DMS 273 (cell line): ENCODE data around the gene FAM81A.
"Not testable (repeated sequence)": the region's sequence is repeated elsewhere in the genome, so short reads cannot be mapped to it uniquely, and the experiment has no call there.

Experiments used
- DNase-seq: peaks from one replicate; lab custom pipeline; 2025; ENCODE audit not compliant: unreplicated experiment; lab: John Stamatoyannopoulos, UW

Gene FAM81A

DNA sequence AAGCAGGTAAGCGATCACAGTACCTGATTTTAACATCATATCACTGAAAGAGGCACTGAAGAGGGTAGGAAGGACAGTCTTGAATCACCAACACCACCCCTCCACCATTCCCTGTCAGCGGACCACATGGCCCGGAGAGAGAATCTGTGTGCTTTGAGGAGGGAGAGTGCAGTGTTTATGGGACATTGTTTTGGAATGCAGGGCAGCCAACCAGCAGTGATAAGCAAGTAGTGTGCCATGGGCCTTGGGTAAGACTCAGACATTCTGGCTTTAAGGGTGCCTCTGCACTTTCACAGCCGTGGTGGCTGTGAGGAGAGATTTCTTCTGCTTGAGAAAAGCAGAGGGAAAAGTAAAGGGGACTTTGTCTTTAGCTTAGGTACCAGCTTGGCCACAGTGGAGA is 46.4 kb downstream of the FAM81A start:
- no peak for DNase-seq

DNA sequence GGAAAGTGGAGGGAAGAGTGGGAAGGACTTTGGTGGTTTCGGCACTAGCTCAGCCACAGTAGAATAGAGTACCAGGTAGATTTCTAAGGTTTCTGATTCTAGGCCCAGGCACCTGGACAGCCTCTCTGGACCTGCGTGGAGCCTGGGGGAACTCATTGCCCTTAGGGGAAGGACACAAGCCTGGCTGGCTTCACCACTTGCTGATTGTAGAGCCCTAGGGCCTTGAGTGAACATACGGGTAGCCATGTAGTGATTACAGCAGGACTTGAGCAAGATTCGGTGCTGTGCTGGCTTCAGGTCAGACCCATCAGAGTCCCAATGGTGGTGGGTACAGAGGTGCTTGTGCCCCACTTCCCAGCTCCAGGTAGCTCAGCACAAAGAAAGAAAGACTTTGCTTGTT is 47.0 kb downstream of the FAM81A start:
- no peak for DNase-seq

DNA sequence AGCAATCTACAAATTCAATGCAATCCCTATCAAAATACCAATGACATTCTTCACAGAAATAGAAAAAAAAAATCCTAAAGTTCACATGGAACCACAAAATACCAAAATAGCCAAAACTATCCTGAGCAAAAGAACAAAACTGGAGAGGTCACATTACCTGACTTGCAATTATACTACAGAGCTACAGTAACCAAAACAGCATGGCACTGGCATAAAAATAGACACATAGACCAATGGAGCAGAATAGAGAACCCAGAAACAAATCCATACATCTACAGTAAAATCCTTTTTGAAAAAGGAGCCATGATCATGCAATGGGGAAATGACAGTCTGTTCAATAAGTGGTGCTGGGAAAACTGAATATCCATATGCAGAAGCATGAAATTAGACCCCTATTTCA is 51.5 kb downstream of the FAM81A start:
- not testable (repeated sequence) for DNase-seq

DNA sequence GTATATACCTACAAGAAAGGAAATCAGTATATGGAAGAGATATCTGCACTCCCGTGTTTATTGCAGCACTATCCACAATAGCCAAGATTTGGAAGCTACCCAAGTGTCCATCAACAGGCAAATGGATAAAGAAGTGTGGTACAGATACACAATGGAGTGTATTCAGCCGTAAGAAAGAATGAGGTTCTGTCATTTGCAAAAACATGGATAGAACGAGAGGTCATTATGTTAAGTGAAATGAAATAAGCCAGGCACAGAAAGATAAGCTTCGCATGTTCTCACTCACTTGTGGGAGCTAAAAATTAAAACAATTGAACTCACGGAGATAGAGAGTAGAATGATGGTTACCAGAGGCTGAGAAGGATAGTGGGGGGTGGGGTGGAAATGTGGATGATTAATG is 53.1 kb downstream of the FAM81A start:
- no peak for DNase-seq

DNA sequence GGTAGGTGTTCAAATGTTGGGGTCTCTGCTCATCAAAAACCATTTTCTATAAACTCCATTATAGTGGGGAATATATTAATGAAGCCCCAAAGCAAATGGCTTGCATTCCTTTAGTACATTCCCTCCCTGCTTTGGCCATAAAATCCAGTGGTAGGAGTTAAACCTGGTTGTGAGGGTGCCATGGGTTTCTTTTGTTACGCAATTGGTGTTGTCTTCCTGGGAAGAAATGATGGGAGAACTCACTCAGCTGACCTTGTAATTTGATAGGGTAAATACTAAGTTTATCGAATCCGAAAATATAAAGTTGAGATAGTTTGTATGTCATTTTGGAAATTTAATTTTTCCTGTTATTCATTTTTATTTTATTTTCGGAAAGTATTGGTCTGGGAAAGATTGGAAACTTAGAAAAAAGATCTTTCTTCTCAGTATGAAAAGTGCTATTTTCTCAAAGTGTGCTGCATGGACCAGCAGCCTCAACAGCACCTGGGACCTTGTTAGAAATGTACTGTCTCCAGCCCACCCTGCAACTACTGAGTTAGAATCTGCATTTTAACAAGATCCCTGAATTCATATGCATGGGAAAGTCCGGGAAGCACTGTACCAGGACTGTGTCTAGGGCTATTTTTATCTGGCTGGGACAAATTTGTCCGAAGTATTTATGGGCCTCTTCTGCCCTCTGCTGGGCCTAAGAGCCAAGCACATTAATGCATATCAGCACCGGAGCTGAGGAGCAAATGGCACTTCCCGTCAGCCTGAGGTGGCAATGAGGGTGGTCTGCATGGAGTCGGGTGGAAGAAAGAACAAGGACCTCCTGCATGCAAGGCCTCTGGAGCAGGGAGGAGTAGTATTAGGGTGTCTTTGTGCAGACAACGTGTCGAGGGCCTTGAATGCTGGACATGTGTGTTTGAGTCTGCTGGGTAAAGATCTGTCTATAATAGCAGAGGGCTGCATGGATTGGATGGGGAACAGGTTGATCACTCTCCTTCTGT is 54.7 kb downstream of the FAM81A start:
- peak; percentile 73 for DNase-seq

DNA sequence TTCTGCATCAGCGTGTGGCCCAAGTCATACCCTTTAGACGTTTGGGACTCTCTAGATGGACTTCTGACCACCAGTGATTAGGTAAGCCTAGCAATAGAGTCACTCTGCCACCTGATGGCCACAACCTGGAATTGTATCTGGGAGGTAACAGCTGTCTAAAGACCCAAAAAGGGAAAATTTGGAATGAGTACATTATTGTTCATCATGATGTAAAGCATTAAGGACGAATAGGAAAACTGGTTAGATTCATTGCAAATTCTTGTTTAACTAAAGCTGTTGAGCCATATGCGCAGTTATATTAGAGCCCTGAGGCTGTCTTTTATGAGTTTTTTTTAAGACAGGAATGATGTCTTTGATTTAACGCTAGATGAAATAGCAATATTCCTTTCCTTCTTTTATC is 63.6 kb downstream of the FAM81A start:
- DNase-seq = peak; percentile 42

DNA sequence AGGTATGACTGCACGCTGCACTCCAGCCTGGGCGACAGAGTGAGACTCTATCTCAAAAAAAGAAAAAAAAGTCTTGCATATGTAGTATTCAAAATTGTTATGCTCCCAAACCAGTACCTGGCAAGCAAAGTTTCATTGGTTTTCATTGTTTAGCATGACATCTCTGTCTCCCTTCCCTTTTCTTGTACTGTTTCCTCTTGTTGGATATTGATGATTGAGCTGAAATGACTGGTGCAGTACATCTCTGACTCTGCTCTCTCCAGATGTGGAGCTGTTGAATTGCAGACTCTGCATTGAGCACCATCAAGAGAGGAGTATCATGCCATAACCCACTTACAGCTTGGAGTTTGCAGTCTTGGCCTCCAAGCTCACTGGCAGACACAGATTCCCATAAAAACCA is 77.2 kb downstream of the FAM81A start:
- DNase-seq = no peak

DNA sequence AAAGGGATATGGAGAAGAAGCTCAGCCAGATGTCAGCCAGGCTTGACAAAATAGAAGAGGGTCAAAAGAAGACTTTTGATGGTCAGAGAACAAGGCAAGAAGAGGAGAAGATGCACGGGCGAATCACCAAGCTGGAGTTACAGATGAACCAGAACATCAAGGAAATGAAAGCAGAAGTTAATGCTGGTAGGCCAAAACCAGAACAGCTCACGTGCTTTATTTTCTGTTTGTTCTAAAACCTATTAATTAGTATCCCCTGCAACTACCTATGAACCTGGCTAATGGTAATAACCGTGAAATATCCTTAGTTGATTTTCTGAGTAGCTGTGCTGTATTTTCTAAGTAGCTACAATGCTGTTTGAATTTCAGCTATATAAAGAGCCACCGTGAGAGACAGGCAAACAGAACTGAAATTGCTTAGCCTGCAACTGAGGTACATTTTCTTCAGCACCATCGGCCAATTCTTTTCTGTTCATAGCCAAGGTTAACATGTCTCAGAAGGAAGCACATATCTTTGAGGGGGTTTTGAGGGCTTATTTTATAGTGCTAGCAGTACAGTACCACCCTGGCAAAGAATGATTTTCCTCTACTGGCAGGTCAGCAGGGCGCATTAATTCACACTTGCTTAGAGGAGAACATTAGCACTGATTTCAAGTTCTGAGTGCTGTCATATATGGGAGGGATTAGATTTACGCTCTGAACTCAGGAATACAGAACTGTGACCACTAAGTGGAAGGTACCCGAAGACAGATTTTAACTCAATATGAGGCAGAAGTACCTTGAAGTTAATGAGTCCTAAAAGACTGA is 78.9 kb downstream of the FAM81A start:
- DNase-seq = no peak

DNA sequence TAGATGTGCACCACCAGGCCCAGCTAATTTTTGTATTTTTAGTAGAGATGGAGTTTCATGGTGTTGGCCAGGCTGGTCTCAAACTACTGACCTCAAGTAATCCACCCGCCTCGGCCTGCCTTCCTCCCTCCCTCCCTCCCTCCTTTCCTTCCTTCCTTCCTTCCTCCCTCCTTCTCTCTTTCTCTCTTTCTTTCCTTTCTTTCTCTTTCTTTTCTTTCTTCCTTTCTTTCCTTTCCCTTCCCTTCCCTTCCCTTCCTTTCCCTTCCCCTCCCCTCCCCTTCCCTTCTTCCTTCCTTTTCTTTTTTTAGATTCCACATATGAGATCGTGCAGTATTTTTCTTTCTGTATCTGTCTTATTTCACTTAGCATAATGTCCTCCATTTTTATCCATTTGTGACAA is 81.3 kb downstream of the FAM81A start:
- no peak for DNase-seq

DNA sequence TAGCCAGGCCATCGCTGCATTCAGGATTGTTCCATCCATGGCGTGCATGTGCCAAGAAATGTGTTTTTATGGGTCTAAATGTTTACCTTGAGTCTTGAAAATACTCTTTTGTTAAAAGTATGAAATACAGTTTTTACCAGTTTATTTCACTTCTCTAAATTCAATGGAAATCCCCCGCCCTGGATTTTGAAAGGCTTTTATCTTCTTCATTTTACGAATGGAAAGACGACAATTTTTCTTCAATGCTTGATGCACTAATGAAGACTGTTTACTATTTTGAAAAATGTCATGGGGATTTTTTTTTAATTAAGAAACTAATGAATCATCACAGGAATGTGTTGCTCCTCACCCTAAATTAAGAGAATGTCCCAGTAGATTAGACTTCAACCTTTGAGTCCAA is 83.5 kb downstream of the FAM81A start:
- DNase-seq = no peak

DNA sequence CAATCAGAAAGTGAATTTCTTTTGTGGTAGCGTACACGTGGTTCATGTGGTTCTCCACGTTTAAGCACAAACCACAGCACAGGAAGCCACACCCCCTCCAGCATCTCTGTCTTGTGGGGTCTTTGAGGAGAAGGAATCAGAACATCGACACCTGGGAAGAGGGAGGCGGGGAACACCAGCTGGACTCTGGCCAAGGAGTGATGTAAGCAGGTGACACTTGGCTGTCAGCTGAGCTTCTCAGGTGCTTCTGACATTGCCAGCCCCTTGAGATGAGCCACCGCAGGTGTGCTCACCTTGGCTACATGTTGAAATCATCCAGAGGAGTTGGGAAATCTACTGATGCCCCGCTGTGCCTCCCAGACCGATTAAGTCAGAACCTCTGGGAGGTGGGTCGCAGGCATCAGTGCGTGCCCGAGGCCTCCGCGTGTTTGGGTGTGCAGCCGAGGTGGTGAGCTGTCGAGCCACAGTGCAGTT is 85.0 kb downstream of the FAM81A start:
- no peak for DNase-seq

DNA sequence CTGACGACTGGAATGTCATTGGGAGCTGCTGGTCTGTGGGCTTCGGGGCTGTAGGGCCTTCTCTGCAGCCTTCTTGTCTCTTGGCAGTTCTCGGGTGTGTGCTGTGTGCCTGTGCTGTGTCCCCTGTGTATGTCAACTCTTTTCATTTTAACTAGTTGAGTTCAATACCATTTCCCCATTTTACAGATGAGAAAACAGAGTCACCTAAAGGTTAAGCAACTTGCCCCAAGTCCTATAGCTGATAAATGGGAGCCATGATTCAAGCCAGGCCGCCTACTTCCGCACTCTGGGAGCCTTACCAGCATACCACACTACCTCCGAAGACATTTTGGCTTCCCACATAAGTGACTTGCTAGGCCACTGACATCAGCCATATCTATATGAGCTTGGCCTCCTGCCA is 85.7 kb downstream of the FAM81A start:
- DNase-seq = no peak

DNA sequence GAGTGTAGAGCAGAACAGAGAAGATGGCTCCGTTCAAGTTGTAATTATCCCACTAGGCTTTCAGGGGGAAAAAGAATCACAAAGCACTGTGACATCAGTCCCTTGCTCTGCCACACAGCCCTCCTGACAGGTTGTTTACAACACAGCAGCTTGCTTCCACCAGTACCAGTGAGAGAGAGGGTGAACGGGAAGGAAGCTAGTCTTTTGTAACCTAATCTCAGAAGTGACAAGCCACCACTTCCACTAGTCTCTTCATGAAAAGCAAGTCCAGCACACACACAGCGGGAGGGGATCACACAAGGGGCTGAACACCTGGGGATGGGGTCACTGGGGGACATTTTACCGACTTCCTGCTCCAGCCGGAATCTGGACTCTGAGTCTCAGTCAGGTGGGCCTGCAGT is 86.3 kb downstream of the FAM81A start:
- DNase-seq = no peak

DNA sequence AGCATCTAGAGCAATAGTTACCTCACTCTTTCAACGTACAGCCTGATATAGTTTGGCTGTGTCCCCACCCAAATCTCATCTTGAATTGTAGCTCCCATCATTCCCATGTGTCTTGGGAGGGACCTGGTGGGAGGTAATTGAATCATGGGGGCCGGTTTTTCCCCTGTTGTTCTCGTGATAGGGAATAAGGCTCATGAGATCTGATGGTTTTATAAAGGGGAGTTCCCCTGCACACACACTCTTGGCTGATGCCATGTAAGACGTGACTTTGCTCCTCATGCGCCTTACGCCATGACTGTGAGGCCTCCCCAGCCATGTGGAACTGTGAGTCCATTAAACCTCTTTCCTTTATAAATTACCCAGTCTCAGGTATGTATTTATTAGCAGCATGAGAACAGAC is 88.5 kb downstream of the FAM81A start:
- not testable (repeated sequence) for DNase-seq

DNA sequence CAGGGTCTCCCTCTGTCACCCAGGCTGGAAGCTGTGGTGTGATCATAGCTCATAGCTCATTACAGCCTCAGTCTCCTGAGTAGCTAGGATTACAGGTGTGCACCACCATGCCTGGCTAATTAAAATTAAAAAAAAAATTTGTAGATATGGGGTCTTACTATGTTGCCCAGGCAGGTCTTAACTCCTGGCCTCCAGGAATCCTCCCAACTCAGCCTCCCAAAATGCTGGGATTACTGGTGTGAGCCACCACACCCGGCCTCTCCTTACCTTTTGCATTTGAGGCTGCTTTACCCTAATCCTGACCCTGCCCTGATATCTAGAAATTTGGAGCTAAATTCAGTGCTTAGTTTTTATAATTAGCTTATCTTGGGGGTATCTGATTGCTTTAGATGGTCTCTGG is 90.4 kb downstream of the FAM81A start:
- DNase-seq = no peak

DNA sequence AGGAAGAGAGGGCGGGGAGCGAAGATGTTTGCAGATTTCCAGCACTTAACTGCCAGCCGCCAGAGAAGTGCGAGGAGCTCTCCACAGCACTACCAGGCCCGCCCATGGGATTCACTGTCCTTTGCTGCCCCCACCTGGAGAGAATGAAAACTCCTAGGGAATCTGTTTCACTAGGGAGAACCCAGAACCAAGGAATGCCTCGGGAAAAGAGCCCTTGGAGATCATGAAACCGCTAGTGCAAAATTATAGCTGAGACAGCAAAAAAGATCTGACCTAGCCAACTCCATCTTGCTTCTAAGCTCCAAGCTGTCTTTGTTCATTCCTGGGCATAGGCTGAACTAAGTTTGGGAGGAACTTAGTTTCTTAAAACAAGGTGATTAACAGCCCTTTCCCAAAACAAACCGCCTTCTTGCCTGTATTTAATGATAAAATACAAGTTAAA is 91.0 kb downstream of the FAM81A start:
- DNase-seq = peak; percentile 89

DNA sequence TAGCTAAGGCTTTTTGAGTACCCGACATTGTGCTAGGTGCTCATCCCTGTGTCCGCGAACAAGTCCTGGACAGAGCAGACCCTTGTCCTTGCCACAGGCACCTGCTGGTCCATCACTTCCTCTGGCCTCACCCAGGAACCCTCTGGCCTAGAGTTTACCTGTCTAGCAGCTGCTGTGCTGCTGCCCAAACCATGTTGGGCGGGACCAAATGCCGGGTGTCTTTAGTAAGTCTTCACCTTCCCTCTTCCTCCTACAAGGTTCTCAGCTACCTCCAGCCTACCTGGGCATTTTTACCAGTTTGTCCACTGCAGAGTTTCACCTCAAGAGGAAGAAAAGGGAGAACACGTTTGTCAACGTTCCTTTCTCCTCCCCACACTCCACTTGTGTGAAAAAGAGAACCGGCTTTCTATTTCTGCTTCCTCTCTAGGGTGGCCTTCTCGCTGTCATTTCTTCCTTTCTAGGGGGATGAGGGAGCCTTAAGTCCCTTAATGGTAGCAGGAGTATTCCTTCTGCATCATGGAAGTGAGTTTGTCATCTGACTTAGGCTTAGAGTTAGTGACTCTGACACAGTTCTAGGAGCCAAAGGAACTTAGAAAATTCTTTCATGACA is 93.2 kb downstream of the FAM81A start:
- no peak for DNase-seq

DNA sequence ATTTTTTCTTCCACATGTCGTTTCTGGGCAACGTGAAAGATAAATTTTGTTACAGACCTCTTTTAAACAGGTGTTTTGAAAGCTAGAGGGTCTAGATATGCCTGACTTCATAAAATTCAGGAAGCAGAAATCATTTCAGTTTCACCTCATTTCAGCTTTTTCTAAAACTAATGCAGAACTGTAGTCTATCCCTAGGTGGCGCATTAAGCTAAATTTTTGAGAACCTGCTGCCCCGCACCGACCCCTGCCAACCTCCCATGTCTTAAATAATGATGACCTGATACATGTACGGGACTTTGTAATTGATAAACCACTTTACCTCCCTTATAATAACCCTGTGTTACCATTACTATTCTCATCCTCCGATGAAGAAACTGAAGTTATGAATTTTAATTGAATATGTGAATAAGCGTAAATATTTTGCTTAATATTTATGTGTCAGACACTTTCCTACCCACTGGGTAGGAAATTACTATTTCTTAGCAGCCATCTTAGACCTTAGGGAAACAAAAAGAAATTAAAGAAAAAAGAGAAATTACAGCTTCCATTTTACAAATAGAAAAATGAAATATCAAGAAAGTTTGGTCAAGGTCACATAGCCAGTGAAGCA is 94.9 kb downstream of the FAM81A start:
- peak; percentile 60 for DNase-seq

DNA sequence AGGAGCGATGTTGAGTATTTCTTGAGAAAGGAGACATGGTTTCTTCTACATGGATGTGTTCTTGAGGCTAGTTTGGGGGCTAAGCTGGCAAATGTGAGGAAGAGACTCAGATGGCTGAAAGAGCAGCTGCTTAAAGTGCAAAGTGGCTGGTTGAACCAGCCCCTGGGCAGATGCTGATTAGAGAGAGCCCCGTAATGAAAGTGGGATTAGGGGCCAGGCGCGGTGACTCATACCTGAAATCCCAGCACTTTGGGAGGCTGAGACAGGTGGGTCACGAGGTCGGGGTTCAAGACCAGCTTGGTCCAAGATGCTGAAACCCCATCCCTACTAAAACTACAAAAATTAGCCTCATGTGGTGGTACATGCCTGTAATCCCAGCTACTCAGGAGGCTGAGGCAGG is 98.6 kb downstream of the FAM81A start:
- DNase-seq = no peak

DNA sequence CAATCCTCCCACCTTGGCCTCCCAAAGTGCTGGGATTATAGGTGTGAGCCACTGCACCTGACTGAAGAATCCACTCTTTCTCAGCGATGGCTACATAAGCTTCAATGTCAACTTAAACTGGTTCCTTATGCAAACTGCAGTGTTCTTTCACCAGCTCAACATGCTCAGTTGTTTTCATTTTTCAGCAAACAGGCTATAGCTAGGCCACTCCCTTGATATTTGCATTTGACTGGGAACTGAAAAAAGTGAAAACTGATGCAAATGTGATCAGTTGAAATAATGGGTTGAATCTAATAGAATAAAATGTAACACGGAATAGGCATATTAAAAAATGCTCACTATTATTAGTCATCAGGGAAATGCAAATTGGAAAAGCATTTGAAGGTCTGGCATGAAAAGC is 99.4 kb downstream of the FAM81A start:
- no peak for DNase-seq

DNA sequence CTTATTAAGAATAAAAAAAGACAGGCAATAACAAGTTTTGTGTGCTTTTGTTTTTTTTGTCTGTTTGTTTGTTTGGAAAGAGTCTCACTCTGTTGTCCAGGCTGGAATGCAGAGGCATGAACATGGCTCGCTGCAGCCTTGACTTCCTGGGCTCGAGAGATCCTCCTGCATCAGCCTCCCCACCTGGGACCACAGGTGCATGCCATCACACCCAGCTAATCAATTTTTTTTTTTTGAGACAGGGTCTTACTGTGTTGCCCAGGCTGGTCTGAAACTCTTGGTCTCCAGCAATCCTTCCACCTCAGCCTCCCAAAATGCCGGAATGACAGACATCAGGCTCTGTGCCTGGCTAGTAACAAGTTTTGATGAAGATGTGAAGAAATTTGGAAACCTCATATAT is 100.5 kb downstream of the FAM81A start:
- DNase-seq = no peak
